Vagina (tissue), 2 donors: ENCODE data around the gene FCGR2B.
"Not testable (repeated sequence)": the region's sequence is repeated elsewhere in the genome, so short reads cannot be mapped to it uniquely, and the experiment has no call there.

ENCODE experiments used
- POLR2AphosphoS5 ChIP-seq, 2 donors: sonication (generic); formaldehyde crosslinking; IDR thresholded peaks; one replicate each; pipeline ENCODE4 v1.9.0; 2017; ENCODE audit warnings: antibody characterized with exemption in 2 of 2, mild to moderate bottlenecking in 2 of 2, low read depth in 1 of 2; ENCODE audit not compliant: insufficient read depth in 1 of 2
- TF ChIP-seq, protein P1 (sequence below), 3 experiments: fragments of 450-650 bp in 2 of 3; fragments of 200-600 bp in 1 of 3; sonication (generic) in 1 of 3; IDR thresholded peaks; one replicate each; pipeline ENCODE4 v1.5.1; 2017 to 2019; ENCODE audit warnings: antibody characterized with exemption in 3 of 3, mild to moderate bottlenecking in 2 of 3, moderate library complexity in 2 of 3

- TF ChIP-seq, protein P1, sequence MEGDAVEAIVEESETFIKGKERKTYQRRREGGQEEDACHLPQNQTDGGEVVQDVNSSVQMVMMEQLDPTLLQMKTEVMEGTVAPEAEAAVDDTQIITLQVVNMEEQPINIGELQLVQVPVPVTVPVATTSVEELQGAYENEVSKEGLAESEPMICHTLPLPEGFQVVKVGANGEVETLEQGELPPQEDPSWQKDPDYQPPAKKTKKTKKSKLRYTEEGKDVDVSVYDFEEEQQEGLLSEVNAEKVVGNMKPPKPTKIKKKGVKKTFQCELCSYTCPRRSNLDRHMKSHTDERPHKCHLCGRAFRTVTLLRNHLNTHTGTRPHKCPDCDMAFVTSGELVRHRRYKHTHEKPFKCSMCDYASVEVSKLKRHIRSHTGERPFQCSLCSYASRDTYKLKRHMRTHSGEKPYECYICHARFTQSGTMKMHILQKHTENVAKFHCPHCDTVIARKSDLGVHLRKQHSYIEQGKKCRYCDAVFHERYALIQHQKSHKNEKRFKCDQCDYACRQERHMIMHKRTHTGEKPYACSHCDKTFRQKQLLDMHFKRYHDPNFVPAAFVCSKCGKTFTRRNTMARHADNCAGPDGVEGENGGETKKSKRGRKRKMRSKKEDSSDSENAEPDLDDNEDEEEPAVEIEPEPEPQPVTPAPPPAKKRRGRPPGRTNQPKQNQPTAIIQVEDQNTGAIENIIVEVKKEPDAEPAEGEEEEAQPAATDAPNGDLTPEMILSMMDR (IDR thresholded peaks at IDR 0.05), result not testable (repeated sequence)
- TF ChIP-seq POLR2AphosphoS5 (IDR thresholded peaks at IDR 0.05; ENCODE audit: insufficient read depth in 1 of 2, low read depth in 1 of 2), result not testable (repeated sequence)
Observed at GRCh38 chr1:161644855-161645254, 18.1 kb upstream of the FCGR2B start.
